Measurements from ENCODE around the gene TYMP. TPM values are rescaled to one million over a fixed set of nuclear protein-coding genes. Genes with fewer than 3 reads are reported as not detected.
A peak's percentile ranks its signal among the peaks of the same experiment; 100 is the strongest.

The TYMP gene
- total and polyA plus RNA-seq, 2 of the 4 experiments (the other 2 are of a cell fraction): 0.18 to 0.74 TPM

DNA sequence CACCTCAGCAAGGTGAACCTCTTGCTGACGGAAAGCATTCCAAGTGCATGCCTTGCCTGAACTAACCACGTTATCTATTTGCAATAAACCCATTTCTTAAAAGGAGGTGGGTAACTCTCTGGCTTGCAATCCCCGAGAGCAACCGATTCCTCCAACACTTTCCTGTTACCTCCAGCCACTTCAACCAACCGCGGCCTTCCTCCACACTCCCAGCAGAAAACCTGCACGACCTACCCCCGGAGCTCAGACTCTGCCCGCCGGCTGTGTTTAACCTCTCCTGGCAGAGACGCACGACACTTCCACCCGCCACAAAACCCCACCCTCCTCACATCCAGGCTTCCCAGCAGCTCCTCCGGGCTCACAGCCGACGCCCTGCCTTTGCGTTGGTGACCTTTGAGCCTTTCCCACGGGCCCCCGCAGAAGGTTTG lies 5.1 kb downstream of the TYMP start:
- Histone ChIP-seq H3K18ac (ENCODE audit: low read depth, low read length) (no peak overlapping the region), H3K14ac (replicated peaks; ENCODE audit: low read depth, low read length) (peak overlapping the region; percentile 79), H3K36me3 (ENCODE audit: control insufficient read depth, insufficient read depth, low read length) (peaks cover 24% of the 10 kb centered on the region), H4K8ac (ENCODE audit: low read depth in 2 of 2, low read length in 2 of 2) (peak overlapping the region; percentile 37 to 86; a peak in 2 of 4 replicates), H2BK120ac (ENCODE audit: low read depth, low read length) (no peak overlapping the region), H2BK15ac (ENCODE audit: low read depth, low read length) (no peak overlapping the region), H4K5ac (ENCODE audit: low read depth, low read length) (peak overlapping the region; percentile 36; the same call in 1 of the 2 replicates), H3K4me2 (ENCODE audit: low read depth, low read length) (peak overlapping the region; percentile 88), H3K9me1 (ENCODE audit: insufficient read depth, low read length) (peaks cover 12% of the 10 kb centered on the region), H3K27me3 (ENCODE audit: control insufficient read depth, insufficient read depth, low read length) (no peaks in the 10 kb centered on the region), H3K27ac (ENCODE audit: insufficient read depth, low read length) (peak overlapping the region; percentile 76), H4K91ac (ENCODE audit: insufficient read depth, low read depth, low read length) (peak overlapping the region; percentile 56; the same call in 1 of the 2 replicates), H2AFZ (replicated peaks; ENCODE audit: low read length, poor library complexity) (peak overlapping the region; percentile 96), H3K9ac (ENCODE audit: low read depth, low read length) (peak overlapping the region; percentile 77), H3K56ac (ENCODE audit: extremely low read depth, insufficient read depth, low read length) (0 out of 2 replicates have a peak overlapping the region, but pooled peaks have one; percentile 36), H3K23ac (ENCODE audit: low read depth, low read length) (peak overlapping the region; percentile 2; the same call in 1 of the 2 replicates), H3K4ac (ENCODE audit: low read depth, low read length) (peak overlapping the region; percentile 71), H3K4me1 (ENCODE audit: control insufficient read depth, insufficient read depth, low read length) (peaks cover 13% of the 10 kb centered on the region), H3K79me1 (ENCODE audit: low read depth in 1 of 2, low read length in 2 of 2) (peaks cover 11 to 46% of the 10 kb centered on the region in 2 experiments), H2BK5ac (ENCODE audit: low read depth, low read length, poor library complexity, severe bottlenecking) (peak overlapping the region; percentile 77), H3K4me3 (ENCODE audit: insufficient read depth, low read depth, low read length) (peak overlapping the region; percentile 84), H2AK5ac (ENCODE audit: low read depth, low read length) (peak overlapping the region; percentile 61; the same call in 1 of the 2 replicates), H3K9me3 (ENCODE audit: control insufficient read depth, insufficient read depth, low read length) (no peaks in the 10 kb centered on the region), H2BK20ac (ENCODE audit: low read depth, low read length) (no peak overlapping the region), H4K20me1 (ENCODE audit: insufficient read depth, low read length) (peaks cover 19% of the 10 kb centered on the region), H2AK9ac (replicated peaks; ENCODE audit: low read depth, low read length, poor library complexity) (peak overlapping the region; percentile 98)
- TF ChIP-seq ELK1 (IDR thresholded peaks at IDR 0.05; ENCODE audit: borderline replicate concordance, low read depth, low read length) (no peak), FOS (IDR thresholded peaks at IDR 0.05; ENCODE audit: low read depth, low read length) (no peak), CTCF (conservative IDR thresholded peaks at IDR 0.05; ENCODE audit: low read depth, low read length) (no peak), RFX5 (IDR thresholded peaks at IDR 0.05; ENCODE audit: low read depth, low read length) (no peak), CEBPB (IDR thresholded peaks at IDR 0.05; ENCODE audit: low read depth, low read length) (no peak)
- WGBS, 2 experiments (ENCODE audit: extremely low coverage in 2 of 2, insufficient read length in 1 of 2): 34% methylated on average over 6 of the region's 19 CpGs; no CpG with 5 or more reads in 1 of the 2 experiments
- ATAC-seq (ENCODE audit: low read depth) (no peak), DNase-seq (no peak)
- ChIA-PET POLR2A (ENCODE audit: unreplicated experiment) (interaction anchor here (0.6 kb wide), 1 partner anchor 10 kb away, joined by 3 read pairs; no protein-coding TSS in a partner anchor), CTCF (interaction anchor here (0.5 to 1.6 kb wide), 3 partner anchors 23 to 94 kb away, joined by 3 to 8 read pairs (median 3); partner anchors contain the start of gene SYCE3)
- intact Hi-C loops (cut with micrococcal nuclease): loop anchor here (5.0 kb wide), 1 partner anchor 58 kb away; the partner anchor contains the start of gene CHKB
- in situ Hi-C loops (cut with MboI; ENCODE audit: low sequenced_read_pairs): loop anchor here (5.0 kb wide), 1 partner anchor 53 kb away; the partner anchor contains the start of gene CPT1B
- no TSS peak for BruUV-seq (replicated peaks)
- dilution Hi-C loops (cut with HindIII; ENCODE audit: low sequenced_read_pairs, unreplicated experiment): no loop called here
